Measurements from ENCODE around the gene SRPRA.

- TF ChIP-seq CTCF (IDR thresholded peaks at IDR 0.05; ENCODE audit: low read depth, low read length, missing input control) (no peak), HNF4G (IDR thresholded peaks at IDR 0.05) (no peak), NR2F2 (IDR thresholded peaks at IDR 0.05) (no peak), FOXA1 (IDR thresholded peaks at IDR 0.05) (no peak), TAF1 (conservative IDR thresholded peaks at IDR 0.05) (no peak), RAD21 (IDR thresholded peaks at IDR 0.05) (no peak), REST (IDR thresholded peaks at IDR 0.05) (no peak), ZBTB33 (IDR thresholded peaks at IDR 0.05) (no peak), EGR1 (IDR thresholded peaks at IDR 0.05; ENCODE audit: low read depth in 2 of 2) (no peak)
Observed at GRCh38 chr11:126253265-126253664, 15.4 kb downstream of the SRPRA start.

Measured in liver (tissue), 3 donors.